Tibial nerve (tissue), 3 donors: Measurements from ENCODE around the gene HBB.

Experiments
- CTCF ChIP-seq, 5 experiments: fragments of 200-600 bp in 3 of 5; fragments of 450-650 bp in 2 of 5; sonication (generic) in 3 of 5; IDR thresholded peaks; one replicate each; pipeline ENCODE4 v1.5.1; 2016 to 2019; ENCODE audit warnings: antibody characterized with exemption in 5 of 5, mild to moderate bottlenecking in 3 of 5, moderate library complexity in 2 of 5
- POLR2A ChIP-seq, 2 donors: fragments of 450-650 bp; IDR thresholded peaks; one replicate each; pipeline ENCODE4 v1.6.1; 2017; ENCODE audit warnings: antibody characterized with exemption in 2 of 2, mild to moderate bottlenecking in 2 of 2, moderate library complexity in 2 of 2

GRCh38 chr11:5245155-5245554 is 18.3 kb upstream of the HBB start:
- TF ChIP-seq CTCF (IDR thresholded peaks at IDR 0.05) (no peak), POLR2A (IDR thresholded peaks at IDR 0.05) (no peak)
